SKM-1 (cell line): ENCODE data around the gene GGT6.
"Not testable (repeated sequence)": the region's sequence is repeated elsewhere in the genome, so short reads cannot be mapped to it uniquely, and the experiment has no call there.

ENCODE experiments used
- DNase-seq: peaks from one replicate; lab custom pipeline; 2025; ENCODE audit not compliant: unreplicated experiment; lab: John Stamatoyannopoulos, UW

GGT6 gene

GRCh38 chr17:4560421-4560820 is at the start of gene GGT6:
Gene GGT6 (minus strand): TSS chr17:4560577. CDS start chr17:4560521, 56 bp downstream.
- no peak for DNase-seq

GRCh38 chr17:4610162-4610561 is 49.8 kb upstream of the GGT6 start:
- no peak for DNase-seq

GRCh38 chr17:4609761-4610160 is 49.4 kb upstream of the GGT6 start:
- DNase-seq: no peak

GRCh38 chr17:4607773-4608187 is 47.4 kb upstream of the GGT6 start:
- no peak for DNase-seq

GRCh38 chr17:4607261-4607741 is 46.9 kb upstream of the GGT6 start:
- DNase-seq: no peak

- DNase-seq: no peak
These were observed 45.4 kb upstream of the GGT6 start for GRCh38 chr17:4605826-4606225.

- not testable (repeated sequence) for DNase-seq
These were observed 44.4 kb upstream of the GGT6 start for GRCh38 chr17:4604736-4605135.

GRCh38 chr17:4604111-4604644 is 43.8 kb upstream of the GGT6 start:
- DNase-seq: no peak

- no peak for DNase-seq
These were observed 41.7 kb upstream of the GGT6 start for GRCh38 chr17:4602041-4602440.

GRCh38 chr17:4601326-4601725 is 40.9 kb upstream of the GGT6 start:
- DNase-seq: no peak

- no peak for DNase-seq
These were observed 40.2 kb upstream of the GGT6 start for GRCh38 chr17:4600563-4600962.

- DNase-seq: no peak
These were observed 39.3 kb upstream of the GGT6 start for GRCh38 chr17:4599505-4600281.

- no peak for DNase-seq
These were observed 38.6 kb upstream of the GGT6 start for GRCh38 chr17:4598776-4599504.

GRCh38 chr17:4597975-4598374 is 37.6 kb upstream of the GGT6 start:
- DNase-seq: no peak

- DNase-seq: no peak
These were observed 36.4 kb upstream of the GGT6 start for GRCh38 chr17:4596636-4597380.

GRCh38 chr17:4595685-4596342 is 35.4 kb upstream of the GGT6 start:
- not testable (repeated sequence) for DNase-seq

GRCh38 chr17:4594931-4595684 is 34.7 kb upstream of the GGT6 start:
- no peak for DNase-seq

GRCh38 chr17:4594406-4594805 is 34.0 kb upstream of the GGT6 start:
- no peak for DNase-seq

GRCh38 chr17:4593021-4593421 is 32.6 kb upstream of the GGT6 start:
- DNase-seq: no peak
